ENCODE data around the gene MT1G. TPM values are rescaled to one million over a fixed set of nuclear protein-coding genes. Genes with fewer than 3 reads are reported as not detected.
"Not testable (repeated sequence)": the region's sequence is repeated elsewhere in the genome, so short reads cannot be mapped to it uniquely, and the experiment has no call there.

Gene MT1G
- polyA plus RNA-seq, 3 donors, result 1,258 to 2,088 (median 1,548) TPM

GRCh38 chr16:56689171-56689570 is 21.3 kb upstream of the MT1G start:
- no peak overlapping the region for H3K27ac ChIP-seq (ENCODE audit: low read depth, low read length)
- 60 to 78% (median 75%) methylated on average over 3 of the region's 3 CpGs for WGBS, 3 donors

GRCh38 chr16:56688762-56689161 is 20.9 kb upstream of the MT1G start:
- WGBS, 3 donors, result 35 to 46% (median 42%) methylated on average over 1 of the region's 1 CpG

GRCh38 chr16:56686758-56687157 is 18.9 kb upstream of the MT1G start:
- no peak overlapping the region for H3K27ac ChIP-seq (ENCODE audit: low read depth, low read length)
- WGBS, 3 donors, result 95 to 97% (median 95%) methylated on average over 7 of the region's 7 CpGs

More at GRCh38 chr16:56688762-56689161, 20.9 kb upstream of the MT1G start:
- H3K27ac ChIP-seq (ENCODE audit: low read depth, low read length), result no peak overlapping the region

- no peak overlapping the region for H3K27ac ChIP-seq (ENCODE audit: low read depth, low read length)
- WGBS, 3 donors, result 44 to 83% (median 78%) methylated on average over 4 of the region's 4 CpGs
Observed at GRCh38 chr16:56684926-56685590, 17.2 kb upstream of the MT1G start.

DNA sequence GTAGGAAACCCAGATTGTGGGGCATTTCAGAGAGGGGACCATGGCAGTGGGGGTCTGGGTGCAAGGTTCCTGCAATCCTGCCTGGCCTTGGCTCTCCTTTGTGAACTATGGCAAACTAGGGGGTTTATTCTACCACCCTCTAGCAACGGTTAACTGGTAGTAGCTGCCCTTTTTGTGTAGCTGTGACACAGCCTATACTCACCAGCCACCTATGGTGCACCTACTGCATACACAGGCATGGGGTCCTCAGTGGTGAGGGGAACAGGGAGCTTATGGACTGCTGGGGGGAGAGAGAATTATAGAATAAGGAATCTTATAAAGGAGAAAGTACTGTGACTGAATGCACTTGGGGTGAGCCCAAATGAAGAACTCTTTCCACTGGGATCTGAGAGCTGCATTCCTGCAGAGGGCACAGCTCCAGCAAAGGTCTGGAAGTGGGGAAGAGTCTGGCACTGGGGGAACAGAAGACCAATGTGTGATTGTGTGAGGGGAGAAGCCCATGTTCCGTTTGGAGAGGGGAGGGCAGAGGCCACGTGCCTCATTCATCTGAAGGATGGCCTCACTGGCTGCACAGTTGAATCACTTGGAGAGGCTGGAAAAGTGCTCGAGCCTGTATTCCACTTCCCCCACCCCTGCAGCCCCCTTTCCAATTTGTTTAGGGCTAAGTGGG is 16.5 kb upstream of the MT1G start:
- H3K27ac ChIP-seq (ENCODE audit: low read depth, low read length), result no peak overlapping the region
- 37 to 74% (median 71%) methylated on average over 4 of the region's 4 CpGs for WGBS, 3 donors

DNA sequence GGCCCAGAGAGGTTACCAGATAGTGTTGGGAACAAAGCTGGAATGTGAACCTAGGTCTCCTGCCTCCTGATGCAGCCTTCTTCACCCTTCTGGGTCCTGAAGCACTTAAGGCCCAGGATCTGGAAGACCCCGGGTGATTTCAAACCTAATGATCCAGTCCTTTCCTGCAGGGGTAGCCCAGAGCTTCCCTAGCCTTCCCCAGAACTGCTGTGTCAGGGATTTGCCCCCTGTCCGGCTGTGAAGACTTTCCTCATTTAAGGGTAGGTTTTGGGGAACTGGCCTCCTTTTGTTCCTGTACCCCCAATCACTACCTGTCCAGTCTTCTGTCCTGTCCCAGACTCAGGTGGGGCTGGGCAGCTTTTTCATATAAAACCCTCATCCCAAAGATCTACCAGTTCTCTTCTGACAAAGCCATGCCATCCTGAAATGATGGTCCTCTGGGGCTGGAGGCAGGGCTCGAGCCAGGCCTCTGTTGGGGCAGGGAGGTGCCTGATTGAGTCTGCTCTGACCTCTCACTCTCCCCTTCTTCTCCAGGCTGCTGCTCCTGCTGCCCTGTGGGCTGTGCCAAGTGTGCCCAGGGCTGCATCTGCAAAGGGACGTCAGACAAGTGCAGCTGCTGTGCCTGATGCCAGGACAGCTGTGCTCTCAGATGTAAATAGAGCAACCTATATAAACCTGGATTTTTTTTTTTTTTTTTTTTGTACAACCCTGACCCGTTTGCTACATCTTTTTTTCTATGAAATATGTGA is 15.7 kb upstream of the MT1G start:
- 34 to 86% (median 81%) methylated on average over 5 of the region's 5 CpGs for WGBS, 3 donors
- peak overlapping the region; percentile 4 for H3K27ac ChIP-seq (ENCODE audit: low read depth, low read length)

DNA sequence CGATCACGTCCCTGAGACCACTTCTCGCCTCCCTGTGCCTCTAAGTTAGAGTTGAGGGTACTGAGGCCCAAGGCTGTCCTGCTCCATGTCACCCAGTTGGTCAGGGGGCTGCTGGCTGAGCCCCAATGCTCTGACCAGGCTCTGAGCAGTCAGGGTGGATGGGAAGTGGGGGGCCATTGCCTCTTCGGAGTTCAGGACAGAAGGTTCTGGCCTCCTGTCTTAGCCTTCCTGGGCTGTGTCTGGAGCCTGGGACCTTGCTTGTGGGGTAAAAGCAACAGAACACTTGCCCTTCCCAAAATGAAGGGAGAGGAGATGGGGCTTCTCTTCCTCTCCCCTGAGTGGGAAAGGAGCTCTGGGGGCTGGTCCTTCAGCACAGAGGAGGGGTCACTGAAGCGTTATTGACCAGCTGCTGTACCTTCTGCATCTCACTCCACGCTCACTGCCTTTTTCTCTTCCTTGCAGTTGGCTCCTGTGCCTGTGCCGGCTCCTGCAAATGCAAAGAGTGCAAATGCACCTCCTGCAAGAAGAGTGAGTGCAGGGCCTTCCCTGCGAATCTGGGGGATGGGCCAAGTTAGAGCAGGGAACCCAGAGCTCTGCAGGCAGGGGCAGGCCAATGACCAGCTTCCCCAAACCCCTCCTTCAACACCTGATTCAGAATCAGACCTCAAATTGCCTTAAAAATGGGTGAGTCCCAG is 15.0 kb upstream of the MT1G start:
- WGBS, 3 donors, result 12 to 33% (median 29%) methylated on average over 8 of the region's 8 CpGs
- peak overlapping the region; percentile 7 for H3K27ac ChIP-seq (ENCODE audit: low read depth, low read length)

GRCh38 chr16:56681939-56682702 is 14.3 kb upstream of the MT1G start, which contains the start of gene MT1X:
MT1X (plus strand) TSS chr16:56682470; CDS start chr16:56682541, 71 bp downstream.
- peak within 1 kb of the TSS; percentile 7 for H3K27ac ChIP-seq (ENCODE audit: low read depth, low read length)
- 1% methylated on average over 44 to 49 of the region's 49 CpGs for WGBS, 3 donors

DNA sequence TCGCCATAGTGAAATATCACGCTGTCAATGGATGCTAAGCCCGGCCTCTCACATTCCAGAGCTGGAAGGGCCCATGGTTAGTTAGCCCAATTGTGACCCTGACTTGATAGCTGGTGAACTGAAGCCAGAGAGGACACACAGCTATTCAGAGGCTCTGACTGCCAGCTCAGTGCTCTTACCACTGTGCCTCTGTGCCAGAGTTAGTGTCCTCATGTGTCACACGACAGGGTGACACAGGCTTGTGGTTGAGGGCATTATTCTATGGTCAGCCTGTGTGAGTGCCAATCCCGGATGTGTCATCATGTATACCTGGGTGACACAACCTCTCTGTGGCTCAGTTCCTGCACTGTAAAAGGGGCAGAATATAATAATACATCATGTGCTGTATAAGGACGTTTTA is 12.0 kb upstream of the MT1G start:
- 87 to 91% (median 87%) methylated on average over 6 of the region's 6 CpGs for WGBS, 3 donors
- H3K27ac ChIP-seq (ENCODE audit: low read depth, low read length), result no peak overlapping the region

DNA sequence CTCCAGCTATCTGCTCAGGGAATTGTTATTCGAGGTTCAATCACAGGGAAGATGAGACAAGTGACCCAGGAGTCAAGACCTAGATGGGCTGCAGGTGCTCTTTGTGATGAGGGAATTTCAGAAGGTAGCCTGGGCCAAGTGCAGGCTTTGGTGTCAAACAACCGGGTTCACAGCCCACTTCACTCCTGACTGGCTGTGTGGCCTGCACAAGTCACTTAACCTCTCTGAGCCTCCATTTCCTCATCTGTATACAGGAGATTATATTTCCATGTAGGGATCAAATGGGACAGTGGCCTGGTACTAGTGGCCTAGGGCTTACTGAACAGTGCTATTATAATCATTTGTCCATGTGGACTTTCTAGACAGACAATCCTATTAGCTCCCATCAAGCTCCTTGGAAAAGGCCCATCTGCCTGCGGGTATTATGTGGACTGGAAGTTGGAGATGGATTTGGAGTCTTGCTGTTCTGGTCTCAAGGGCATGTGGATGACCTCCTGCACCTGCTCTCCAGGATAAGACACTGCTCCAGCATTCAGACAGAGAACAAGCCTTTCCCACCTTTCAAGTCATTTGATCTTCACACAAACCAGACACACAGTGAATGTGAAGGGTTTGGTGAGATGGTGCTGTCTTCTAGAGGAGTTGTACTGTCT is 11.3 kb upstream of the MT1G start:
- H3K27ac ChIP-seq (ENCODE audit: low read depth, low read length), result no peak overlapping the region
- 89 to 96% (median 94%) methylated on average over 3 of the region's 3 CpGs for WGBS, 3 donors

- no peak overlapping the region for H3K27ac ChIP-seq (ENCODE audit: low read depth, low read length)
- 33 to 84% (median 78%) methylated on average over 3 of the region's 3 CpGs for WGBS, 3 donors
Observed at GRCh38 chr16:56677474-56677873, 9.6 kb upstream of the MT1G start.

DNA sequence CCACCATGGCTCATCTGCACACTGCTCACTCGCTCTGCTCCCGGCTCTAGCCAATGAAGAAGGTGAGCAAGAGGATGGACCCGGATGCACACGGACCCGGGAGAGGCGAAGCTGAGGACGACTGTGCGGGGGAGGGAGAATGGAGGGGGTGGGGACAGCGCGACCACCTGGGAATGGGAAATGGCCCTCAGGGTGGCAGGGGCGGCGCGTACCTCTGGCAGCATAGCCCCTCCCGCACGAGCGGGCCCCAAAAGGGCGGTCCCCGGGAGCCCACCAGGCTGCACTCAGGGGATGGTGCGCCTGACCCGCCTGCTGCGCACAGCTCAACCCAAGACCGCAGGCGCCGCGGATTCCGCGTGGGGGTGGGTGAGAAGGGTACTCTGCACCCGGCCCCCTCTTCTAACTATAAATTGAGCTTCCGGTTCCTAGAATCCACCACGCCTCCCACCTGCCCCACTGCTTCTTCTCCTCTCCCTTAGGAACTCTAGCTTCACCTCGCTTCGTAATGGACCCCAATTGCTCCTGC is 7.9 kb upstream of the MT1G start:
- WGBS, 3 donors, result 7 to 36% (median 10%) methylated on average over 27 to 32 of the region's 32 CpGs
- H3K27ac ChIP-seq (ENCODE audit: low read depth, low read length), result no peak overlapping the region

DNA sequence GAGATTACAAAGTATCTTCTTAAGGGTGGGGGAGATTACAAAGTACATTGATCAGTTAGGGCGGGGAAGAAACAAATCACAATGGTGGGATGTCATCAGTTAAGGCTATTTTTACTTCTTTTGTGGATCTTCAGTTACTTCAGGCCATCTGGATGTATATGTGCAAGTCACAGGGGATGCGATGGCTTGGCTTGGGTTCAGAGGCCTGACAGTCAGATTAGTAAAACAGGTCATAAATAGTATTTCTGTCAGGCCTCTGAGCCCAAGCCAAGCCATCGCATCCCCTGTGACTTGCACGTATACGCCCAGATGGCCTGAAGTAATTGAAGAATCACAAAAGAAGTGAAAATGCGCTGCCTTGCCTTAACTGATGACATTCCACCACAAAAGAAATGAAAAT is 6.7 kb upstream of the MT1G start:
- H3K27ac ChIP-seq (ENCODE audit: low read depth, low read length), result not testable (repeated sequence)
- 80 to 84% (median 84%) methylated on average over 6 of the region's 6 CpGs for WGBS, 3 donors

DNA sequence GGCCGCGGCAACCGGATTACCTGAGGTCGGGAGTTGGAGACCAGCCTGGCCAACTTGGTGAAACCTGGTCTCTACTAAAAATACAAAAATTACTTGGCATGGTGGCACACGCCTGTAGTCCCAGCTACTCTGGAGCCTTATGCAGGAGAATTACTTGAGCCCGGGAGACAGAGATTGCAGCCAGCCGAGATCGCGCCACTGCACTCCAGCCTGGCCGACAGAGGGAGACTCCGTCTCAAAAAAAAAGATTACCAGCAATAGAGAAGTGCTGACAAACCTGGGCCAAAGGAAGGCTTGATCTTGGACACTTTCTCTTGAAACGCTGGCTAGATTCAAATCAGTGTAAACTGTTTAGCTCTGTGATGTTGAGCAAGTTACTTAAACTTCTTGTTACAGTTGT is 6.1 kb upstream of the MT1G start:
- WGBS, 3 donors, result 34 to 42% (median 34%) methylated on average over 12 of the region's 12 CpGs
- H3K27ac ChIP-seq (ENCODE audit: low read depth, low read length), result no peak overlapping the region

DNA sequence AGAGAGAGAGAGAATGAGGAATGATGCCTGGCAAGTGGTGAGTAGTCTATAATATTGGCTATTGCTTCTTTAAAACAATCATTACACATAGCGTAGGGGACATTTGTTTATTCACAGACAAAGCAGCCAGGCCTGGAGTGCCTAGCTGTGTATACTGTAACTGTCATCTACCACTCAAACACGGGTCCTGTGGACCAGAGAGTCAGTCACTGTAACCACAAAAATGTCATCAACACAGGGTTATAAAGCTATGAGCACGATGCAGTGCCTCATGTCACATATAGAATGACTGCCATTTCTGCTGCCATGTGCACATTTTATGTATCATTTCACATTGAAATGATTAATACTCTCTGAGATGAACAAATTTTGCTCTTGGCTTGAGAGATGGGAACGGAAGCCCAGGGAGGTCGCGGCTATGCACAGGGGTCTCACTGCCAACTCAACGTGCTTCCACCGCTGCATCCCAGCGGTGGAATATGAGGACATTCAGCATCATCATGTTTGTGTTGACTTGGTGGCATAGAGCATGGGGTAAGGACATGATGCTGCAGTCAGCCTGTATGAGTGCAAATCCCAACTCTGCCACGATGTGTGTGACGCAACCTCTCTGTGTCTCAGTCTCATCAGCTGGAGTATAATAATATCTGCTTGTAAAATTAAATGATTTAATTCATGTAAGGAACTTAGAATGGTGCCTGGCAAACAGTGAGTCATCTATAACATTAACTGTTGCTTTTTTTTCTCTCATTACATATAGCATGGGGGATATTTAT is 5.1 kb upstream of the MT1G start:
- WGBS, 3 donors, result 86 to 89% (median 87%) methylated on average over 11 of the region's 11 CpGs
- no peak overlapping the region for H3K27ac ChIP-seq (ENCODE audit: low read depth, low read length)

DNA sequence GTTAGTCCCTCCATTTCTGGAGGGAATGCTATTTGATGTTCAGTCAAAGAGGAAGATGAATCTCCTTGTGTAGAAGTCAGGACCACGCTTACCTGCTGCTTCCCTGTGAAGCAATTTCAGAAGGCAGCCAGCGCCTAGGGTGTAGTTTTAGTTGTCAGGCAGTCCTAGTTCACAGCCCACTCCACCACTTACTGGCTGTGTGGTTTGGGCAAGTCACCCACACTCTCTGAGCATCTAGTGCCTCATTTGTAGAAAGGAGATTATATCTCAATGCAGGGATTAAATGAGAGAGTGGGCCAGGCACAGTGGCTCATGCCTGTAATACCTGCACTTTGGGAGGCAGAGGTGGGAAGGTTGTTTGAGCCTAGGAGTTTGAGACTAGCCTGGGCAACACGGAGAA is 4.3 kb upstream of the MT1G start:
- H3K27ac ChIP-seq (ENCODE audit: low read depth, low read length), result not testable (repeated sequence)
- 75 to 90% (median 87%) methylated on average over 3 of the region's 3 CpGs for WGBS, 3 donors

GRCh38 chr16:56671691-56672090 is 3.8 kb upstream of the MT1G start:
- not testable (repeated sequence) for H3K27ac ChIP-seq (ENCODE audit: low read depth, low read length)
- WGBS, 3 donors, result 28 to 53% (median 42%) methylated on average over 2 of the region's 2 CpGs
